DND-41 (cell line): ENCODE results near the gene NOTCH2.

Source experiments
- CTCF ChIP-seq: IDR thresholded peaks from 2 replicates; pipeline ENCODE4 v1.5.1; 2012; ENCODE audit warnings: borderline replicate concordance, low read length, moderate library complexity, mild to moderate bottlenecking; ENCODE audit not compliant: poor library complexity, severe bottlenecking; ENCODE audit errors: extremely low read depth
- EZH2 ChIP-seq: IDR thresholded peaks from 3 replicates; pipeline ENCODE4 v1.6.1; 2012; ENCODE audit warnings: borderline replicate concordance, low read depth, mild to moderate bottlenecking, moderate library complexity, low read length, inconsistent platforms; ENCODE audit not compliant: severe bottlenecking

- TF ChIP-seq CTCF (no peak), EZH2 (no peak)
These were observed 144.2 kb downstream of the NOTCH2 start for GRCh38 chr1:119924948-119925898.
